SU-DHL-6 (cell line): ENCODE results near the gene MOV10.

ENCODE experiments used
- EZH2phosphoT487 ChIP-seq: fragments of 200-600 bp; sonication (generic), shearing (Covaris generic); conservative IDR thresholded peaks from 2 replicates; pipeline ENCODE4 v1.6.1; 2018; ENCODE audit warnings: mild to moderate bottlenecking, antibody characterized with exemption, low read length, moderate library complexity, mixed read lengths
- TF ChIP-seq, protein P1 (sequence below): fragments of 200-600 bp; sonication (generic); IDR thresholded peaks from one replicate; pipeline ENCODE4 v1.5.1; 2017; ENCODE audit warnings: antibody characterized with exemption, mild to moderate bottlenecking, low read length, moderate library complexity; ENCODE audit not compliant: insufficient read depth, poor library complexity, severe bottlenecking

DNA sequence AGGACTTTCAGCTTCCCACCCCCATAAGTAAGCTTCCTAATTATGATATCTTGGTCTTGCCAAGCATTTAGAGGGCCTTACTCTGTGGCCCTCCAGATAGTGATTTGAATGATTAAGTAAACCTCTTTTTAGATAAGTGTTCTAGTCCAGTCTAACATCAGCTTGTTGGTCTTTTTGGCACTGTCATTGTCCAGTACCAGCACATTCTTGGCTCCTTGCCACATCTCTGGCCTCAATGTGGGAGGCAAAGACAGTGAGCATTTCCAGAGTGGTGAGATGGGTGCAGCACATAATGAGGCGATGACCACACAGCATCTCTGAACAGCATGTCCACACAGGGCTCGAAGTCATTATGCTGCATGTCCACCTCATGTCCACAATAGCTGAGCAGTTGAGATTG, 48.8 kb upstream of the MOV10 start:
- TF ChIP-seq, protein P1, sequence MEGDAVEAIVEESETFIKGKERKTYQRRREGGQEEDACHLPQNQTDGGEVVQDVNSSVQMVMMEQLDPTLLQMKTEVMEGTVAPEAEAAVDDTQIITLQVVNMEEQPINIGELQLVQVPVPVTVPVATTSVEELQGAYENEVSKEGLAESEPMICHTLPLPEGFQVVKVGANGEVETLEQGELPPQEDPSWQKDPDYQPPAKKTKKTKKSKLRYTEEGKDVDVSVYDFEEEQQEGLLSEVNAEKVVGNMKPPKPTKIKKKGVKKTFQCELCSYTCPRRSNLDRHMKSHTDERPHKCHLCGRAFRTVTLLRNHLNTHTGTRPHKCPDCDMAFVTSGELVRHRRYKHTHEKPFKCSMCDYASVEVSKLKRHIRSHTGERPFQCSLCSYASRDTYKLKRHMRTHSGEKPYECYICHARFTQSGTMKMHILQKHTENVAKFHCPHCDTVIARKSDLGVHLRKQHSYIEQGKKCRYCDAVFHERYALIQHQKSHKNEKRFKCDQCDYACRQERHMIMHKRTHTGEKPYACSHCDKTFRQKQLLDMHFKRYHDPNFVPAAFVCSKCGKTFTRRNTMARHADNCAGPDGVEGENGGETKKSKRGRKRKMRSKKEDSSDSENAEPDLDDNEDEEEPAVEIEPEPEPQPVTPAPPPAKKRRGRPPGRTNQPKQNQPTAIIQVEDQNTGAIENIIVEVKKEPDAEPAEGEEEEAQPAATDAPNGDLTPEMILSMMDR, result no peak
- no peak for TF ChIP-seq EZH2phosphoT487
